Upper lobe of left lung (tissue), 4 donors: ENCODE data around the gene DOCK10.

ENCODE experiments used
- EP300 ChIP-seq, 4 donors: sonication (generic); formaldehyde crosslinking; IDR thresholded peaks; one replicate each; pipeline ENCODE4 v1.5.1; 2017; ENCODE audit warnings: antibody characterized with exemption in 4 of 4, control low read depth in 2 of 4
- POLR2A ChIP-seq, 4 donors: fragments of 450-650 bp; IDR thresholded peaks; one replicate each; pipeline ENCODE4 v1.5.1; 2016 to 2017; ENCODE audit warnings: antibody characterized with exemption in 4 of 4, mild to moderate bottlenecking in 2 of 4
- POLR2AphosphoS5 ChIP-seq, 2 donors: sonication (generic); formaldehyde crosslinking; IDR thresholded peaks; one replicate each; pipeline ENCODE4 v1.5.1; 2017; ENCODE audit warnings: antibody characterized with exemption in 2 of 2
- TF ChIP-seq, protein P1 (sequence below), 6 experiments: fragments of 450-650 bp in 4 of 6; fragments of 200-600 bp in 2 of 6; sonication (generic) in 2 of 6; IDR thresholded peaks; one replicate each; pipeline ENCODE4 v1.5.1; 2016 to 2019; ENCODE audit warnings: antibody characterized with exemption in 6 of 6

DNA sequence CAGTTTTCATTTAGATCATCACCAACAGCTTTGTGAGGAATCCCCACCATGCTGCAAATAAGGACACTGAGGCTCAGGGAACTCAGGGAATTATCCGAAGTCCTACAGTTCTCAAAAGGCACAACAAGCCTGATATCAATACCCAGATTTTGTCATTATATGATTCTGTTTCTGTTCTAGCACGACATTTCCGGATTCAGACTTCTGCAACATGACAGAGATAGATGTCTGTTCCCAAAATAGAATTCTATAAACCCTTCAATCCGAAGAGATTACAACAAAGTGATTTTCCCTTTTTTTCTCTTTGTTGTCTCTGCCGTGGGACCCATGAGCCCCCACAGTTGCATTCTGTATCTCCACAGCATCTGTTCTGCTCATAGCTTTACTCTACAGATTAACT is 72.0 kb downstream of the DOCK10 start:
- TF ChIP-seq EP300 (IDR thresholded peaks at IDR 0.05): no peak
- TF ChIP-seq, protein P1, sequence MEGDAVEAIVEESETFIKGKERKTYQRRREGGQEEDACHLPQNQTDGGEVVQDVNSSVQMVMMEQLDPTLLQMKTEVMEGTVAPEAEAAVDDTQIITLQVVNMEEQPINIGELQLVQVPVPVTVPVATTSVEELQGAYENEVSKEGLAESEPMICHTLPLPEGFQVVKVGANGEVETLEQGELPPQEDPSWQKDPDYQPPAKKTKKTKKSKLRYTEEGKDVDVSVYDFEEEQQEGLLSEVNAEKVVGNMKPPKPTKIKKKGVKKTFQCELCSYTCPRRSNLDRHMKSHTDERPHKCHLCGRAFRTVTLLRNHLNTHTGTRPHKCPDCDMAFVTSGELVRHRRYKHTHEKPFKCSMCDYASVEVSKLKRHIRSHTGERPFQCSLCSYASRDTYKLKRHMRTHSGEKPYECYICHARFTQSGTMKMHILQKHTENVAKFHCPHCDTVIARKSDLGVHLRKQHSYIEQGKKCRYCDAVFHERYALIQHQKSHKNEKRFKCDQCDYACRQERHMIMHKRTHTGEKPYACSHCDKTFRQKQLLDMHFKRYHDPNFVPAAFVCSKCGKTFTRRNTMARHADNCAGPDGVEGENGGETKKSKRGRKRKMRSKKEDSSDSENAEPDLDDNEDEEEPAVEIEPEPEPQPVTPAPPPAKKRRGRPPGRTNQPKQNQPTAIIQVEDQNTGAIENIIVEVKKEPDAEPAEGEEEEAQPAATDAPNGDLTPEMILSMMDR (IDR thresholded peaks at IDR 0.05): no peak
- no peak for TF ChIP-seq POLR2AphosphoS5 (IDR thresholded peaks at IDR 0.05)
- no peak for TF ChIP-seq POLR2A (IDR thresholded peaks at IDR 0.05)
